Neuronal stem cell (in vitro differentiated cells): Measurements from ENCODE around the gene RAP2A.

Source experiments
- DNase-seq: peaks from one replicate; pipeline ENCODE4 v3.0.0-alpha.2; 2013; ENCODE audit warnings: low spot score
- H2AFZ ChIP-seq: one replicate; pipeline ENCODE4 v1.6.1; 2013; ENCODE audit warnings: mild to moderate bottlenecking, low read length, inconsistent platforms
- H2AK5ac ChIP-seq: 2 replicates; pipeline ENCODE4 v1.6.1; 2013; ENCODE audit warnings: low read depth, mild to moderate bottlenecking, inconsistent platforms, low read length, moderate library complexity, mixed read lengths
- H2BK120ac ChIP-seq: 2 replicates; pipeline ENCODE4 v1.6.1; 2013; ENCODE audit warnings: low read depth, mild to moderate bottlenecking, inconsistent platforms, low read length, moderate library complexity, mixed read lengths
- H2BK12ac ChIP-seq: one replicate; pipeline ENCODE4 v1.6.1; 2013; ENCODE audit warnings: low read length, inconsistent platforms
- H2BK15ac ChIP-seq: 2 replicates; pipeline ENCODE4 v1.6.1; 2013; ENCODE audit warnings: mild to moderate bottlenecking, low read length, inconsistent platforms, mixed read lengths
- H2BK5ac ChIP-seq: one replicate; pipeline ENCODE4 v1.6.1; 2013; ENCODE audit warnings: inconsistent platforms, mild to moderate bottlenecking, low read length, moderate library complexity
- H3K14ac ChIP-seq: one replicate; pipeline ENCODE4 v1.6.1; 2013; ENCODE audit warnings: low read length, inconsistent platforms
- H3K18ac ChIP-seq: 2 replicates; pipeline ENCODE4 v1.6.1; 2013; ENCODE audit warnings: low read length, inconsistent platforms
- H3K23ac ChIP-seq: 2 replicates; pipeline ENCODE4 v1.6.1; 2013; ENCODE audit warnings: low read depth, mild to moderate bottlenecking, mixed read lengths, low read length, inconsistent platforms; ENCODE audit not compliant: poor library complexity
- H3K27ac ChIP-seq: replicated peaks from 3 replicates; pipeline ENCODE4 v1.5.1; 2013; ENCODE audit warnings: low read length, inconsistent platforms
- H3K27me3 ChIP-seq, 3 experiments: 2 replicates each; pipeline ENCODE4 v1.6.1; 2013; ENCODE audit warnings: low read length in 3 of 3, mild to moderate bottlenecking in 2 of 3, inconsistent platforms in 1 of 3, low read depth in 1 of 3, mixed read lengths in 1 of 3, moderate library complexity in 1 of 3; ENCODE audit not compliant: control insufficient read depth in 3 of 3, insufficient read depth in 3 of 3
- H3K36me3 ChIP-seq, 2 donors: replicated peaks in 1 of 2; 2 replicates each; pipeline ENCODE4 v1.6.1; 2013; ENCODE audit warnings: low read length in 2 of 2; ENCODE audit not compliant: control insufficient read depth in 2 of 2, insufficient read depth in 2 of 2
- H3K4ac ChIP-seq: 2 replicates; pipeline ENCODE4 v1.6.1; 2013; ENCODE audit warnings: inconsistent platforms, mild to moderate bottlenecking, low read length, moderate library complexity
- H3K4me1 ChIP-seq, 2 donors: 1 replicate in 1 of 2; 2 replicates in 1 of 2; pipeline ENCODE4 v1.6.1; 2013; ENCODE audit warnings: low read length in 2 of 2, low read depth in 1 of 2; ENCODE audit not compliant: control insufficient read depth in 2 of 2, insufficient read depth in 1 of 2
- H3K4me2 ChIP-seq: one replicate; pipeline ENCODE4 v1.6.1; 2013; ENCODE audit warnings: mild to moderate bottlenecking, low read length, inconsistent platforms; ENCODE audit not compliant: insufficient read depth, poor library complexity, severe bottlenecking
- H3K4me3 ChIP-seq, 2 donors: 2 replicates each; pipeline ENCODE4 v1.5.1; 2013; ENCODE audit warnings: low read length in 2 of 2, mild to moderate bottlenecking in 2 of 2, inconsistent platforms in 1 of 2, moderate library complexity in 1 of 2
- H3K79me1 ChIP-seq: one replicate; pipeline ENCODE4 v1.6.1; 2013; ENCODE audit warnings: low read depth, mild to moderate bottlenecking, inconsistent platforms, low read length, moderate library complexity
- H3K9ac ChIP-seq: one replicate; pipeline ENCODE4 v1.6.1; 2013; ENCODE audit warnings: mild to moderate bottlenecking, low read depth, low read length, inconsistent platforms; ENCODE audit not compliant: poor library complexity
- H3K9me3 ChIP-seq, 2 donors: replicated peaks in 1 of 2; 2 replicates each; pipeline versions ENCODE3 to v1.6.1; 2013; ENCODE audit warnings: low read length in 2 of 2, mild to moderate bottlenecking in 2 of 2, inconsistent platforms in 1 of 2, low read depth in 1 of 2, mixed read lengths in 1 of 2, moderate library complexity in 1 of 2; ENCODE audit not compliant: control insufficient read depth in 2 of 2, insufficient read depth in 1 of 2
- H4K8ac ChIP-seq: one replicate; pipeline ENCODE4 v1.6.1; 2013; ENCODE audit warnings: low read depth, mild to moderate bottlenecking, inconsistent platforms, low read length, moderate library complexity
- H4K91ac ChIP-seq: one replicate; pipeline ENCODE4 v1.6.1; 2013; ENCODE audit warnings: low read length, low read depth, mild to moderate bottlenecking, inconsistent platforms; ENCODE audit not compliant: poor library complexity
- WGBS, 2 donors: extraction: QIAGEN DNeasy Blood & Tissue Kit; methylation state at CpG; one replicate each; pipeline ENCODE4 v1.1.7; 2013; ENCODE audit warnings: missing lambda C conversion rate in 2 of 2, mixed read lengths in 1 of 2; ENCODE audit not compliant: insufficient read length in 2 of 2, insufficient replicate concordance in 1 of 2; ENCODE audit errors: extremely low coverage in 2 of 2; 5-methylcytosine and 5-hydroxymethylcytosine counted together

The RAP2A gene

GRCh38 chr13:97386801-97387484 is 47.0 kb upstream of the RAP2A start:
- Histone ChIP-seq H2BK5ac (no peak overlapping the region), H3K79me1 (no peaks in the 10 kb centered on the region), H2BK120ac (no peak overlapping the region), H3K27ac (no peak overlapping the region), H3K27me3 (no peaks in the 10 kb centered on the region), H3K4ac (no peak overlapping the region), H3K18ac (no peak overlapping the region), H3K23ac (no peak overlapping the region), H3K4me2 (no peak overlapping the region), H3K14ac (no peak overlapping the region), H2BK12ac (no peak overlapping the region), H3K4me1 (no peaks in the 10 kb centered on the region), H4K8ac (no peak overlapping the region), H3K9me3 (no peaks in the 10 kb centered on the region), H3K4me3 (no peak overlapping the region), H4K91ac (no peak overlapping the region), H2BK15ac (no peak overlapping the region), H2AK5ac (no peak overlapping the region), H3K9ac (no peak overlapping the region), H2AFZ (no peak overlapping the region), H3K36me3 (peaks cover 5 to 12% of the 10 kb centered on the region in 2 donors)
- no peak for DNase-seq
- no CpG with 5 or more reads among the region's 4 CpGs for WGBS, 2 donors

GRCh38 chr13:97387485-97387839 is 46.5 kb upstream of the RAP2A start:
- Histone ChIP-seq H3K27me3 (no peaks in the 10 kb centered on the region), H3K79me1 (no peaks in the 10 kb centered on the region), H3K18ac (no peak overlapping the region), H2BK15ac (no peak overlapping the region), H3K9me3 (no peaks in the 10 kb centered on the region), H4K91ac (no peak overlapping the region), H3K27ac (no peak overlapping the region), H3K4me2 (no peak overlapping the region), H4K8ac (no peak overlapping the region), H2AFZ (no peak overlapping the region), H3K14ac (no peak overlapping the region), H3K36me3 (peaks cover 5 to 9% of the 10 kb centered on the region in 2 donors), H3K9ac (no peak overlapping the region), H2BK12ac (no peak overlapping the region), H3K23ac (no peak overlapping the region), H3K4me3 (no peak overlapping the region), H2BK120ac (no peak overlapping the region), H2AK5ac (no peak overlapping the region), H3K4me1 (no peaks in the 10 kb centered on the region), H3K4ac (no peak overlapping the region), H2BK5ac (no peak overlapping the region)
- DNase-seq, result no peak
- no CpG with 5 or more reads among the region's 5 CpGs for WGBS, 2 donors

- no peak overlapping the region for H3K4me2 ChIP-seq
- H4K8ac ChIP-seq, result no peak overlapping the region
- no peak for DNase-seq
- no peak overlapping the region for H3K4me3 ChIP-seq
- H2AFZ ChIP-seq, result no peak overlapping the region
- H3K23ac ChIP-seq, result no peak overlapping the region
- H4K91ac ChIP-seq, result no peak overlapping the region
- H3K9ac ChIP-seq, result no peak overlapping the region
- H3K9me3 ChIP-seq, result no peaks in the 10 kb centered on the region
- H2BK5ac ChIP-seq, result no peak overlapping the region
- H3K36me3 ChIP-seq, result peaks cover 5 to 9% of the 10 kb centered on the region in 2 donors
- no peak overlapping the region for H3K27ac ChIP-seq
- H3K4me1 ChIP-seq, result no peaks in the 10 kb centered on the region
- no peak overlapping the region for H2BK12ac ChIP-seq
- no CpG with 5 or more reads among the region's 1 CpG for WGBS, 2 donors
- H2AK5ac ChIP-seq, result no peak overlapping the region
- H3K18ac ChIP-seq, result no peak overlapping the region
- H3K27me3 ChIP-seq, result no peaks in the 10 kb centered on the region
- no peak overlapping the region for H2BK120ac ChIP-seq
- no peak overlapping the region for H3K14ac ChIP-seq
- H2BK15ac ChIP-seq, result no peak overlapping the region
- H3K79me1 ChIP-seq, result no peaks in the 10 kb centered on the region
- H3K4ac ChIP-seq, result no peak overlapping the region
These were observed 46.1 kb upstream of the RAP2A start for GRCh38 chr13:97387890-97388289.

GRCh38 chr13:97388373-97388772 is 45.6 kb upstream of the RAP2A start:
- Histone ChIP-seq H3K23ac (no peak overlapping the region), H2BK5ac (no peak overlapping the region), H4K8ac (no peak overlapping the region), H2BK15ac (no peak overlapping the region), H3K4me2 (no peak overlapping the region), H3K27ac (no peak overlapping the region), H3K79me1 (no peaks in the 10 kb centered on the region), H3K14ac (no peak overlapping the region), H2AK5ac (no peak overlapping the region), H2BK120ac (no peak overlapping the region), H2AFZ (no peak overlapping the region), H3K18ac (no peak overlapping the region), H3K36me3 (peaks cover 5 to 9% of the 10 kb centered on the region in 2 donors), H4K91ac (no peak overlapping the region), H3K4me1 (no peaks in the 10 kb centered on the region), H3K27me3 (no peaks in the 10 kb centered on the region), H3K9ac (no peak overlapping the region), H3K4ac (no peak overlapping the region), H3K9me3 (no peaks in the 10 kb centered on the region), H3K4me3 (no peak overlapping the region), H2BK12ac (no peak overlapping the region)
- no CpG with 5 or more reads among the region's 3 CpGs for WGBS, 2 donors
- no peak for DNase-seq
